GM12878 (cell line): Measurements from ENCODE around the gene MYO1D. TPM values are rescaled to one million over a fixed set of nuclear protein-coding genes. Genes with fewer than 3 reads are reported as not detected.

Experiments
- ATAC-seq: fragments of 200-7000 bp; cut with Tn5 transposase; 3 replicates; pipeline ENCODE4 v1.9.1; 2020; ENCODE audit warnings: mild to moderate bottlenecking, moderate library complexity
- BruUV-seq: library from RNA; stranded (reverse); fragments of 400-500 nt; replicated peaks from 2 replicates; lab custom pipeline; 2021; lab: Mats Ljungman, UMichigan
- CTCF ChIA-PET: fragments of 300-600 bp; sonication (Branson Sonifier 250); formaldehyde crosslinking; extraction: SDS; loops from one replicate; lab custom pipeline; 2021; ENCODE audit warnings: inconsistent platforms; lab: Yijun Ruan, JAX
- POLR2A ChIA-PET: fragments of 350-600 bp; formaldehyde crosslinking; extraction: SDS; loops from one replicate; lab custom pipeline; 2021; ENCODE audit warnings: inconsistent platforms; lab: Charles Lee
- RAD21 ChIA-PET: fragments of 300-600 bp; sonication (Branson Sonifier 250); formaldehyde crosslinking; loops from one replicate; lab custom pipeline; 2023; ENCODE audit warnings: antibody characterized with exemption; ENCODE audit not compliant: unreplicated experiment; lab: Charles Lee
- SMC1A ChIA-PET: fragments of 300-600 bp; sonication (Branson Sonifier 250); formaldehyde crosslinking; loops from one replicate; lab custom pipeline; 2023; ENCODE audit not compliant: unreplicated experiment, uncharacterized antibody; lab: Charles Lee
- DNase-seq: peaks from one replicate; pipeline ENCODE4 v3.0.0-alpha.2; 2011; ENCODE audit warnings: low read depth, low spot score
- FAIRE-seq: peaks from 3 replicates; lab custom pipeline; 2011; peaks lifted over from hg19 to GRCh38; lab: Jason Lieb, UNC
- H2AFZ ChIP-seq: 2 replicates; pipeline ENCODE4 v1.6.0; 2011; ENCODE audit warnings: low read depth, low read length, control low read depth; ENCODE audit not compliant: control insufficient read depth
- H3K27ac ChIP-seq: 2 replicates; pipeline ENCODE4 v1.5.1; 2011; ENCODE audit warnings: control low read depth; ENCODE audit not compliant: control insufficient read depth, insufficient read depth
- H3K27me3 ChIP-seq, 2 experiments: replicated peaks in 1 of 2; 2 replicates each; pipeline versions ENCODE4 v1.6.0 to v1.6.1; 2011; ENCODE audit warnings: low read length in 1 of 2; ENCODE audit not compliant: control insufficient read depth in 2 of 2, insufficient read depth in 2 of 2
- H3K36me3 ChIP-seq, 2 experiments: 2 replicates each; pipeline ENCODE4 v1.5.1; 2011; ENCODE audit warnings: low read length in 1 of 2; ENCODE audit not compliant: control insufficient read depth in 2 of 2, insufficient read depth in 2 of 2
- H3K4me1 ChIP-seq: 2 replicates; pipeline ENCODE4 v1.6.1; 2011; ENCODE audit warnings: mild to moderate bottlenecking, low read length, moderate library complexity, mixed read lengths; ENCODE audit not compliant: control insufficient read depth, insufficient read depth
- H3K4me2 ChIP-seq: 2 replicates; pipeline ENCODE4 v1.6.0; 2011; ENCODE audit warnings: control low read depth; ENCODE audit not compliant: control insufficient read depth, insufficient read depth
- H3K4me3 ChIP-seq: fragments of 200-600 bp; sonication (generic); 2 replicates; pipeline ENCODE4 v1.5.1; 2016
- H3K79me2 ChIP-seq: 2 replicates; pipeline ENCODE4 v1.6.0; 2011; ENCODE audit warnings: low read length; ENCODE audit not compliant: control insufficient read depth, insufficient read depth
- H3K9ac ChIP-seq: 2 replicates; pipeline ENCODE4 v1.8.0; 2011; ENCODE audit warnings: low read length, control low read depth, mixed read lengths; ENCODE audit not compliant: control insufficient read depth, insufficient read depth
- H3K9me3 ChIP-seq: replicated peaks from 3 replicates; pipeline ENCODE4 v1.5.1; 2011; ENCODE audit warnings: mild to moderate bottlenecking, low read length; ENCODE audit not compliant: control insufficient read depth, insufficient read depth
- H4K20me1 ChIP-seq: 2 replicates; pipeline ENCODE4 v1.6.0; 2011; ENCODE audit not compliant: control insufficient read depth, insufficient read depth
- IKZF2 ChIP-seq, 2 experiments: fragments of 450-650 bp; IDR thresholded peaks; 2 replicates each; pipeline ENCODE4 v1.6.1; 2017; ENCODE audit warnings: mild to moderate bottlenecking in 2 of 2, moderate library complexity in 2 of 2
- IRF3 ChIP-seq: fragments of 450-650 bp; IDR thresholded peaks from 2 replicates; pipeline ENCODE4 v1.6.1; 2014; ENCODE audit warnings: mild to moderate bottlenecking
- NR2C1 ChIP-seq: fragments of 450-650 bp; IDR thresholded peaks from 2 replicates; pipeline ENCODE4 v1.6.1; 2017; ENCODE audit warnings: antibody characterized with exemption, mild to moderate bottlenecking, moderate library complexity
- SPI1 ChIP-seq: IDR thresholded peaks from 2 replicates; pipeline ENCODE4 v1.6.1; 2011; ENCODE audit warnings: low read depth, mild to moderate bottlenecking, low read length, moderate library complexity, borderline replicate concordance; ENCODE audit not compliant: insufficient read depth
- TARDBP ChIP-seq: IDR thresholded peaks from 2 replicates; pipeline ENCODE4 v1.6.1; 2016; ENCODE audit warnings: borderline replicate concordance
- TCF12 ChIP-seq: IDR thresholded peaks from 2 replicates; pipeline ENCODE4 v1.6.1; 2011; ENCODE audit warnings: low read depth, mild to moderate bottlenecking, low read length
- WGBS: methylation state at CpG from one replicate; pipeline ENCODE4 v1.1.6; 2016; ENCODE audit warnings: low lambda C conversion rate; ENCODE audit not compliant: insufficient replicate concordance, insufficient coverage; ENCODE audit errors: missing lambda C conversion rate; 5-methylcytosine and 5-hydroxymethylcytosine counted together
- in situ Hi-C: fragments of 300-500 bp; cut with MboI; formaldehyde crosslinking; loops from 9 replicates; pipeline ENCODE4 v1.14.3; 2018; ENCODE audit warnings: mixed read lengths
- intact Hi-C: fragments of 100-400 bp; cut with micrococcal nuclease; formaldehyde crosslinking; loops from one replicate; pipeline ENCODE4 v1.14.2; 2022; ENCODE audit not compliant: unreplicated experiment
- polyA plus RNA-seq, 11 experiments: library from polyadenylated mRNA; depleted of rRNA in 4 of 11; unstranded in 6 of 11; stranded (reverse) in 5 of 11; fragments of >200 nt; fragmentation: Nextera tagmentation in 4 of 11; fragmentation: Illumina TruSeq in 1 of 11; extraction: Ambion mirVana in 4 of 11; extraction: Trizol in 1 of 11; gene quantifications; 1 replicate in 1 of 11; 2 replicates in 10 of 11; pipeline versions ENCODE4 v1.2.1 to v1.2.3, GENCODE V29; 2011 to 2016; ENCODE audit warnings: inconsistent platforms in 2 of 11, missing spikeins in 2 of 11, low read depth in 1 of 11
- total RNA-seq, 4 experiments: library from RNA; depleted of rRNA in 3 of 4; stranded (reverse); fragments of >200 nt in 3 of 4; fragmentation: Illumina TruSeq in 1 of 4; extraction: Trizol in 1 of 4; gene quantifications; 2 replicates each; pipeline versions ENCODE4 v1.2.1 to v1.2.3, GENCODE V29; 2013 to 2021

Gene MYO1D
- total and polyA plus RNA-seq, 10 of the 15 experiments (the other 5 are each of a cell fraction or from before 2014, with no cell fraction given) = 1.8 to 37.7 (median 25.4) TPM

GRCh38 chr17:32915245-32915644 lies 38.3 kb upstream of the MYO1D start:
- DNase-seq (no peak), ATAC-seq (no peak), FAIRE-seq (no peak)
- H3K36me3 ChIP-seq = no peaks in the 10 kb centered on the region
- H2AFZ ChIP-seq = no peak overlapping the region
- no peak overlapping the region for H3K27ac ChIP-seq
- intact Hi-C loops = no loop called here
- TF ChIP-seq IKZF2 (IDR thresholded peaks at IDR 0.05) = no peak
- no peak for TF ChIP-seq TCF12
- TF ChIP-seq SPI1 = peak; percentile 66
- H3K9me3 ChIP-seq = no peaks in the 10 kb centered on the region; the same call in 2 of the 3 replicates
- ChIA-PET RAD21 (interaction anchor here (1.4 to 2.4 kb wide), 4 partner anchors 19 to 194 kb away, joined by 3 to 16 read pairs (median 4); partner anchors contain the start of gene MYO1D), POLR2A (no interaction called here), SMC1A (interaction anchor here (1.0 to 13.9 kb wide), 5 partner anchors 33 to 451 kb away, joined by 3 to 137 read pairs (median 4); partner anchors contain the start of gene MYO1D), CTCF (interaction anchor here (0.7 to 12.1 kb wide), 11 partner anchors 11 to 431 kb away, joined by 3 to 206 read pairs (median 4); partner anchors contain the start of gene MYO1D)
- WGBS = 40% methylated on average over 2 of the region's 2 CpGs
- no peaks in the 10 kb centered on the region for H3K79me2 ChIP-seq
- in situ Hi-C loops = loop anchor here (10.0 to 25.0 kb wide), 2 partner anchors 130 to 453 kb away; no protein-coding TSS in a partner anchor
- H3K4me2 ChIP-seq = no peak overlapping the region
- no peak overlapping the region for H3K9ac ChIP-seq
- no TSS peak for BruUV-seq
- H4K20me1 ChIP-seq = no peaks in the 10 kb centered on the region
- H3K4me1 ChIP-seq = no peaks in the 10 kb centered on the region
- no peak overlapping the region for H3K4me3 ChIP-seq
- no peaks in the 10 kb centered on the region for H3K27me3 ChIP-seq

- ChIA-PET SMC1A (interaction anchor here (1.0 to 13.9 kb wide), 5 partner anchors 32 to 450 kb away, joined by 3 to 137 read pairs (median 4); partner anchors contain the start of gene MYO1D), CTCF (interaction anchor here (3.0 to 12.1 kb wide), 3 partner anchors 23 to 134 kb away, joined by 17 to 206 read pairs (median 40); partner anchors contain the start of gene MYO1D), RAD21 (no interaction called here), POLR2A (no interaction called here)
- no peak for TF ChIP-seq NR2C1
- TF ChIP-seq IRF3 = no peak
- TF ChIP-seq TARDBP = no peak
- no peak for DNase-seq
- H4K20me1 ChIP-seq = no peaks in the 10 kb centered on the region
- intact Hi-C loops = no loop called here
- no peaks in the 10 kb centered on the region for H3K36me3 ChIP-seq
- no peak for FAIRE-seq
- no peak overlapping the region for H3K4me2 ChIP-seq
- no peaks in the 10 kb centered on the region for H3K79me2 ChIP-seq
- H2AFZ ChIP-seq = no peak overlapping the region
- in situ Hi-C loops = loop anchor here (10.0 to 25.0 kb wide), 2 partner anchors 129 to 452 kb away; no protein-coding TSS in a partner anchor
- WGBS = 26% methylated on average over 3 of the region's 3 CpGs
- no peak overlapping the region for H3K27ac ChIP-seq
- no peak overlapping the region for H3K4me3 ChIP-seq
- no peak overlapping the region for H3K9ac ChIP-seq
- H3K9me3 ChIP-seq = no peaks in the 10 kb centered on the region; the same call in 2 of the 3 replicates
- no peak for ATAC-seq
- H3K27me3 ChIP-seq = no peaks in the 10 kb centered on the region
- no peaks in the 10 kb centered on the region for H3K4me1 ChIP-seq
- BruUV-seq = no TSS peak
Measured at GRCh38 chr17:32914181-32914580, 37.3 kb upstream of the MYO1D start.
